Mesothelial cell of epicardium (in vitro differentiated cells): Measurements from ENCODE around the gene CNPY3. TPM values are rescaled to one million over a fixed set of nuclear protein-coding genes. Genes with fewer than 3 reads are reported as not detected.

Experiments used
- DNase-seq, 2 experiments: peaks; one replicate each; pipeline ENCODE4 v3.0.0; 2021; ENCODE audit warnings: low spot score in 2 of 2; ENCODE audit not compliant: unreplicated experiment in 2 of 2
- H3K27ac Mint-ChIP-seq: 2 replicates; pipeline ENCODE4 v1.8.0; 2021; ENCODE audit warnings: mixed read lengths
- H3K27me3 Mint-ChIP-seq: 2 replicates; pipeline ENCODE4 v1.8.0; 2021; ENCODE audit warnings: low read depth, mixed read lengths
- H3K36me3 Mint-ChIP-seq: 2 replicates; pipeline ENCODE4 v1.8.0; 2021; ENCODE audit warnings: mixed read lengths
- H3K4me1 Mint-ChIP-seq: 2 replicates; pipeline ENCODE4 v1.8.0; 2021; ENCODE audit warnings: mixed read lengths
- H3K4me3 Mint-ChIP-seq: 2 replicates; pipeline ENCODE4 v1.8.0; 2021; ENCODE audit warnings: mild to moderate bottlenecking, moderate library complexity, mixed read lengths
- H3K9me3 Mint-ChIP-seq: 2 replicates; pipeline ENCODE4 v1.8.0; 2021; ENCODE audit warnings: mixed read lengths
- CTCF ChIP-seq: fragments of 200-600 bp; sonication (generic); IDR thresholded peaks from one replicate; pipeline ENCODE4 v1.5.0; 2021; ENCODE audit warnings: antibody characterized with exemption; ENCODE audit not compliant: unreplicated experiment
- total RNA-seq: library from RNA; stranded (reverse); gene quantifications from 3 replicates; pipeline ENCODE4 v1.2.1, GENCODE V29; 2021

The CNPY3 gene
- total RNA-seq, 1 donor from 2014 or later, result 61.6 TPM

DNA sequence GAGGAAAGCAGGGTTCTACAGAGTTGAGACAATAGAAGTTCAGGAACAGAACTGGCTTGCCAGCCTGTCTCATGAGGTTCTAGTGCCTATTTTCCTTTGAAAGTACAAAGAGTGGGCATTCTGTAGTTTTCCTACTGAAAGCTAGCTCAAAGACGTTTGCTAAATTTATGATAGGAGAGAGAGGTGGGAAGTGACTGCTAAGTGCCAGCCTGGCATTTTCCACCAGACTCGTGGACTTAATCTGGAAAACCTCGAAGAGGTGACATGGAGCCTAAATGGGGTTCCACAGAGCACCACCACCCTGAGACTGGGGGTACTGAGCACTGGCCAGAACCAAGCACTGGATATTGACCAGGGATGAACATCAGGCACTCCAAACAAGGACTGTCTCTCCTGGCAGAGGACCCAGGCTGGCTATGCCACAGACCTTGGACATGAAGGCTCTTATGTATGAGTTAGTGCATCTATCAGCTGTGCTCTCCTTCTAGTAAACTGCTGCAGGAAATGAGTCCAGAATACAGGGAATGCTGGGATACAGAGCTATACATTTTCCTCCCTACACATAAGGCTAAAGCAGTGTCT is 42.6 kb downstream of the CNPY3 start:
- no peaks in the 10 kb centered on the region for H3K27me3 Mint-ChIP-seq

DNA sequence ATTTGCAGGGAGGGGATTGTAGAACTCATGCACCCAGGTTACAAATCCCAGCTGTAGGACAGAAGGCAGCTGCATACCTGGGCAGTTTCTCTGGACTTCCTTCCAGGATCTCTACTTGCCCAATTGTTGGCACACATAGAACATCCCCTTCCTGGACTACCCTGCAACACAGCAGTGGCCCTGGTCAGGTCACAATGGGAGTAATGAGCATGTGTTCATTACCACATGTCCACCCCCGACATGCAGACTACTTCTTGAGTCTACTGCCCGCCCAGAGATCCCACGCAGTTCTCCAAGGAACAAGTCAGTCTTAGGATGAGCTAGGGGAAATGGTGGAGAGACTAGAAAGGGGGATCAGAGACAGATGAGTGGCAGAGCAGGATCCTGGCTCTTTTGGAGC is 44.6 kb downstream of the CNPY3 start:
- Mint-ChIP-seq H3K36me3 (peaks cover 8% of the 10 kb centered on the region), H3K27ac (no peak overlapping the region), H3K4me3 (no peak overlapping the region), H3K9me3 (no peaks in the 10 kb centered on the region), H3K27me3 (no peaks in the 10 kb centered on the region), H3K4me1 (peaks cover 11% of the 10 kb centered on the region)
- TF ChIP-seq CTCF, result no peak
- no peak for DNase-seq

More for the DNA sequence above, 42.6 kb downstream of the CNPY3 start:
- DNase-seq, result no peak
- Mint-ChIP-seq H3K27ac (no peak overlapping the region), H3K36me3 (peaks cover 11% of the 10 kb centered on the region), H3K9me3 (no peaks in the 10 kb centered on the region), H3K4me3 (no peak overlapping the region), H3K4me1 (peaks cover 2% of the 10 kb centered on the region)
- no peak for TF ChIP-seq CTCF

GRCh38 chr6:42974919-42975505 is 45.7 kb downstream of the CNPY3 start:
- no peak for TF ChIP-seq CTCF
- Mint-ChIP-seq H3K4me3 (no peak overlapping the region), H3K9me3 (no peaks in the 10 kb centered on the region), H3K27ac (peak overlapping the region; percentile 34), H3K4me1 (peaks cover 21% of the 10 kb centered on the region), H3K36me3 (peaks cover 8% of the 10 kb centered on the region), H3K27me3 (no peaks in the 10 kb centered on the region)
- DNase-seq, result no peak

DNA sequence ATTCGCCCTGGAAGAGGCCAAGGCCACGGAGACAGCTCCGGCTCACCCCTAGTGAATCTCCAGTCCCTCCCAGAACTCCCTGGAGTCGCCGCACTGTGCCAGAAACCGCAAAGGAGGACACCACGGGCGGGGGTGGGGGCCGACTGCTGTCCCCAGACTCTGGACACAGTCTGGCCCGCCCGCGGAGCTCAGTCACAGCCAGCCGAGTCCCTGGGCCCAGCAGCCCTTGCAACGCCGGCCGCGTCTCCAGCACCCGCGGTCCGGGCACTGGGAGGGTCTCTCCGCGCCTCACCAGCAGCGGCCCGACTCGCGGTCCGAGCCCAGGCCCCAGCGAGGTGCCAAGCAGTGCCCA is 49.2 kb downstream of the CNPY3 start:
- peak overlapping the region; percentile 88 for H3K27ac Mint-ChIP-seq
- peaks cover 21% of the 10 kb centered on the region for H3K4me1 Mint-ChIP-seq
- TF ChIP-seq CTCF, result no peak

DNA sequence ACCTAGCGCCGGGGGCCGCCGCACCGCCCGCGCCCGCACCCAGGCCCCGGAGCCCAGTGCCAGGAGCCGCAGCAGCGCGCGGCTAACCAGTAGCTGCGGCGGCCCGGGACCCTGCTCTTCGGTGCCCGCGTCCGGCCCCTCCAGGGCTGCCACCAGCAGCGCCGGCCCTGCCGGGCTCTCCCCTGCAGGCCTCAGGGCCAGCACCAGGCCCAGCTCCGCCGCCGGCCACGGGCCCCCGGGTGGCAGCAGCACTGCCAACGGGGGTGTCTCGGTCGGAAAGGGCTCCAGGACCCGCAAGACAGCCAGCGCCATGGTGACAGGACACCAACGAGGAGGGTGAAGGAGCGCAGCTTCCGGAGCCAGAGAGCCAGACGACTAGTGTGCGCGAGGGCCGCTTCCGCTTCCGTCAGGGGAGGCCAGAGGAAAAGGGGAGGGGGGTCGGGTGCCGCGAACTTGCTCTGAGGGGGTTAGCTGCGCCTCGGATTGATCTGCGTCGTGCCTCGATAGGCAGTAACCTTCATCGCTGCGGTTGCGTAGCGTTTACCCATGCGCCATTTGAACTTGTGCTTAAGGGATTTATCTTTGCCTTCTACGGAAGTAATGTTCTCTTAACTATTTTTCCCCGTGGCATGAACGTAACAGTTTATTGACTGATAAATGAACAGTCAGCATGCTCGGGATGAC is 49.7 kb downstream of the CNPY3 start, which contains the start of gene PEX6:
Gene PEX6 (minus strand): TSS at position 343 of the 684 bp plus-strand sequence. CDS start 31 bp downstream, at position 312.
- H3K27me3 Mint-ChIP-seq, result no peaks in the 10 kb centered on the region
- peaks cover 2% of the 10 kb centered on the region for H3K36me3 Mint-ChIP-seq
- no peak for TF ChIP-seq CTCF
- no peaks in the 10 kb centered on the region for H3K9me3 Mint-ChIP-seq
- H3K27ac Mint-ChIP-seq, result peak within 1 kb of the TSS; percentile 95
- peak; percentile 79 to 88 for DNase-seq
- peak within 1 kb of the TSS; percentile 85 for H3K4me3 Mint-ChIP-seq
- H3K4me1 Mint-ChIP-seq, result peaks cover 25% of the 10 kb centered on the region

More for the DNA sequence above, 49.2 kb downstream of the CNPY3 start:
- DNase-seq, result peak in 1 of 2 experiments; percentile 58
- H3K4me3 Mint-ChIP-seq, result peak overlapping the region; percentile 80
- H3K9me3 Mint-ChIP-seq, result no peaks in the 10 kb centered on the region
- peaks cover 5% of the 10 kb centered on the region for H3K36me3 Mint-ChIP-seq
- H3K27me3 Mint-ChIP-seq, result no peaks in the 10 kb centered on the region
